ENCODE results near the gene SCN9A.

DNA sequence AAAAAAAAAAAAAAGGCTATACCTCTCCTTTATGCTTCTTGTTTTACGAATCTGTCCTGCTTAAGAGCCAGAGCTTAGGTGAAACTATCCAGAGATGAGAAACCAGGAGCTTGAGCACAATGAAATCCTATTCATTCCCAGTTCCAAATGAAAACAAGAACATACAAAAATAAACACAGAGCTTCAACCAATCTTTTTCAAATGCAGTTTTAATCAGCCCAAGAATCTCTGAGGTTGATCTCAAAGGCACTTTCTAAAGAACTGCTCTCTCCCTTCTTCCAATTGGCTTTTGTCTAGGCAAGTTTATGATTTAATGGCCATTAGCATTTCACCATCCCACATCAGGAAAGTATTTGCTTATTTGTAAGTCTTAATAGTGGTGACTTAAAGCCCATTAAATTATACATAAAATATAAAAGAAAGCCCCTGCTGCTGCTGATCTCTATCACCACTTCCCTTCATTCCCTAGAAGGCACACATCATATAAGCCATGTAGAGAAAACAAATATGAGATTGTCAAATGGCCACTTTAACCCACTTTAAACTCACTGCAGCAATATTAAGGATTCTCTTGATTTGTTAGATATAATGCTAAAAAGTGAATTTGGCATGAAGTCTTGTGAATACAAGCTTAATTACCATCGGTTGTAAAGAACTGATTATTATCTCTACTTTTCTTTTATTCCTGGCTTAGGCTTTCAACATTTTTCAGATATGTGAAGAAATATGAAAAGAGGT lies 29.3 kb upstream of the SCN9A start:
- TF ChIP-seq, protein P1, sequence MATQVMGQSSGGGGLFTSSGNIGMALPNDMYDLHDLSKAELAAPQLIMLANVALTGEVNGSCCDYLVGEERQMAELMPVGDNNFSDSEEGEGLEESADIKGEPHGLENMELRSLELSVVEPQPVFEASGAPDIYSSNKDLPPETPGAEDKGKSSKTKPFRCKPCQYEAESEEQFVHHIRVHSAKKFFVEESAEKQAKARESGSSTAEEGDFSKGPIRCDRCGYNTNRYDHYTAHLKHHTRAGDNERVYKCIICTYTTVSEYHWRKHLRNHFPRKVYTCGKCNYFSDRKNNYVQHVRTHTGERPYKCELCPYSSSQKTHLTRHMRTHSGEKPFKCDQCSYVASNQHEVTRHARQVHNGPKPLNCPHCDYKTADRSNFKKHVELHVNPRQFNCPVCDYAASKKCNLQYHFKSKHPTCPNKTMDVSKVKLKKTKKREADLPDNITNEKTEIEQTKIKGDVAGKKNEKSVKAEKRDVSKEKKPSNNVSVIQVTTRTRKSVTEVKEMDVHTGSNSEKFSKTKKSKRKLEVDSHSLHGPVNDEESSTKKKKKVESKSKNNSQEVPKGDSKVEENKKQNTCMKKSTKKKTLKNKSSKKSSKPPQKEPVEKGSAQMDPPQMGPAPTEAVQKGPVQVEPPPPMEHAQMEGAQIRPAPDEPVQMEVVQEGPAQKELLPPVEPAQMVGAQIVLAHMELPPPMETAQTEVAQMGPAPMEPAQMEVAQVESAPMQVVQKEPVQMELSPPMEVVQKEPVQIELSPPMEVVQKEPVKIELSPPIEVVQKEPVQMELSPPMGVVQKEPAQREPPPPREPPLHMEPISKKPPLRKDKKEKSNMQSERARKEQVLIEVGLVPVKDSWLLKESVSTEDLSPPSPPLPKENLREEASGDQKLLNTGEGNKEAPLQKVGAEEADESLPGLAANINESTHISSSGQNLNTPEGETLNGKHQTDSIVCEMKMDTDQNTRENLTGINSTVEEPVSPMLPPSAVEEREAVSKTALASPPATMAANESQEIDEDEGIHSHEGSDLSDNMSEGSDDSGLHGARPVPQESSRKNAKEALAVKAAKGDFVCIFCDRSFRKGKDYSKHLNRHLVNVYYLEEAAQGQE (IDR thresholded peaks at IDR 0.05; ENCODE audit: insufficient replicate concordance, low read depth), result no peak
- TF ChIP-seq, protein P2, sequence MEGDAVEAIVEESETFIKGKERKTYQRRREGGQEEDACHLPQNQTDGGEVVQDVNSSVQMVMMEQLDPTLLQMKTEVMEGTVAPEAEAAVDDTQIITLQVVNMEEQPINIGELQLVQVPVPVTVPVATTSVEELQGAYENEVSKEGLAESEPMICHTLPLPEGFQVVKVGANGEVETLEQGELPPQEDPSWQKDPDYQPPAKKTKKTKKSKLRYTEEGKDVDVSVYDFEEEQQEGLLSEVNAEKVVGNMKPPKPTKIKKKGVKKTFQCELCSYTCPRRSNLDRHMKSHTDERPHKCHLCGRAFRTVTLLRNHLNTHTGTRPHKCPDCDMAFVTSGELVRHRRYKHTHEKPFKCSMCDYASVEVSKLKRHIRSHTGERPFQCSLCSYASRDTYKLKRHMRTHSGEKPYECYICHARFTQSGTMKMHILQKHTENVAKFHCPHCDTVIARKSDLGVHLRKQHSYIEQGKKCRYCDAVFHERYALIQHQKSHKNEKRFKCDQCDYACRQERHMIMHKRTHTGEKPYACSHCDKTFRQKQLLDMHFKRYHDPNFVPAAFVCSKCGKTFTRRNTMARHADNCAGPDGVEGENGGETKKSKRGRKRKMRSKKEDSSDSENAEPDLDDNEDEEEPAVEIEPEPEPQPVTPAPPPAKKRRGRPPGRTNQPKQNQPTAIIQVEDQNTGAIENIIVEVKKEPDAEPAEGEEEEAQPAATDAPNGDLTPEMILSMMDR (IDR thresholded peaks at IDR 0.05; ENCODE audit: insufficient read depth, low read length), result no peak
- no peak for TF ChIP-seq POLR2AphosphoS5 (IDR thresholded peaks at IDR 0.05; ENCODE audit: low read depth)
